ENCODE results near the gene FLOT2. TPM values are rescaled to one million over a fixed set of nuclear protein-coding genes. Genes with fewer than 3 reads are reported as not detected.

Gene FLOT2
- total and polyA plus RNA-seq, 2 donors (not counting 3 experiments of a cell fraction or from before 2014, with no cell fraction given), result 169 to 180 TPM

- H3K27me3 ChIP-seq (ENCODE audit: control insufficient read depth in 2 of 2, insufficient read depth in 2 of 2, low read length in 2 of 2), result no peaks in the 10 kb centered on the region
- no TSS peak for BruUV-seq (replicated peaks)
- H4K20me1 ChIP-seq (replicated peaks; ENCODE audit: control insufficient read depth, extremely low read depth, insufficient read depth, low read length), result no peaks in the 10 kb centered on the region
- intact Hi-C loops (cut with micrococcal nuclease) (no loop called here), dilution Hi-C loops (cut with MboI; ENCODE audit: extremely low pct_ligation_motif_present, low sequenced_read_pairs) (no loop called here)
- DNase-seq (ENCODE audit: low read depth, low spot score), result peak; percentile 27
- no peaks in the 10 kb centered on the region for H3K9me1 ChIP-seq (replicated peaks; ENCODE audit: control insufficient read depth, extremely low read depth, insufficient read depth, low read length)
- TF ChIP-seq GATA2 (IDR thresholded peaks at IDR 0.05; ENCODE audit: insufficient read depth, insufficient read length, low read depth, low read length) (no peak), FOS (IDR thresholded peaks at IDR 0.05; ENCODE audit: borderline replicate concordance, insufficient read depth, low read length) (no peak), MAX (IDR thresholded peaks at IDR 0.05; ENCODE audit: insufficient read depth, insufficient read length) (no peak), CTCF (IDR thresholded peaks at IDR 0.05; ENCODE audit: extremely low read depth in 1 of 2, insufficient read depth in 1 of 2, low read depth in 1 of 2, low read length in 2 of 2) (no peak)
- no peak overlapping the region for H3K4me3 ChIP-seq (replicated peaks in 1 of 3; ENCODE audit: insufficient read depth in 1 of 3, low read depth in 1 of 3, low read length in 3 of 3)
- FAIRE-seq, result peak; percentile 49
- H3K36me3 ChIP-seq (ENCODE audit: control insufficient read depth in 2 of 2, extremely low read depth in 1 of 2, insufficient read depth in 2 of 2, low read length in 2 of 2), result peaks cover 0 to 3% of the 10 kb centered on the region in 2 experiments
- peaks cover 45% of the 10 kb centered on the region for H3K4me1 ChIP-seq (ENCODE audit: control insufficient read depth, extremely low read depth, insufficient read depth, low read length)
- H3K79me2 ChIP-seq (ENCODE audit: control insufficient read depth, insufficient read depth, low read length), result peaks cover 17% of the 10 kb centered on the region
- no peak overlapping the region for H2AFZ ChIP-seq (ENCODE audit: low read depth, low read length)
- no peak overlapping the region for H3K4me2 ChIP-seq (ENCODE audit: insufficient read depth, low read length)
- CTCF ChIA-PET, result interaction anchor here (1.2 to 4.5 kb wide), 5 partner anchors 11 to 164 kb away, joined by 4 to 29 read pairs (median 7); no protein-coding TSS in a partner anchor
- POLR2A ChIA-PET, result interaction anchor here (1.1 to 1.3 kb wide), 2 partner anchors 17 to 49 kb away, joined by 5 to 10 read pairs; partner anchors contain the start of gene FAM222B
- H3K9ac ChIP-seq (replicated peaks; ENCODE audit: extremely low read depth, insufficient read depth, low read length), result no peak overlapping the region
- no peaks in the 10 kb centered on the region for H3K9me3 ChIP-seq (replicated peaks; ENCODE audit: control insufficient read depth, insufficient read depth, low read length)
- H3K27ac ChIP-seq (ENCODE audit: insufficient read depth, low read depth, low read length), result no peak overlapping the region
Observed at GRCh38 chr17:28891201-28891600, 6.3 kb downstream of the FLOT2 start.

GRCh38 chr17:28889996-28890395 lies 7.5 kb downstream of the FLOT2 start:
- ChIA-PET CTCF (interaction anchor here (0.9 to 2.5 kb wide), 5 partner anchors 12 to 163 kb away, joined by 3 to 7 read pairs (median 3); no protein-coding TSS in a partner anchor), POLR2A (no interaction called here)
- Histone ChIP-seq H3K36me3 (ENCODE audit: control insufficient read depth in 2 of 2, extremely low read depth in 1 of 2, insufficient read depth in 2 of 2, low read length in 2 of 2) (peaks cover 0 to 9% of the 10 kb centered on the region in 2 experiments), H3K4me3 (replicated peaks in 1 of 3; ENCODE audit: insufficient read depth in 1 of 3, low read depth in 1 of 3, low read length in 3 of 3) (no peak overlapping the region), H3K27ac (ENCODE audit: insufficient read depth, low read depth, low read length) (peak overlapping the region; percentile 32), H2AFZ (ENCODE audit: low read depth, low read length) (no peak overlapping the region), H4K20me1 (replicated peaks; ENCODE audit: control insufficient read depth, extremely low read depth, insufficient read depth, low read length) (no peaks in the 10 kb centered on the region), H3K27me3 (ENCODE audit: control insufficient read depth in 2 of 2, insufficient read depth in 2 of 2, low read length in 2 of 2) (no peaks in the 10 kb centered on the region), H3K4me2 (ENCODE audit: insufficient read depth, low read length) (no peak overlapping the region), H3K9me1 (replicated peaks; ENCODE audit: control insufficient read depth, extremely low read depth, insufficient read depth, low read length) (no peaks in the 10 kb centered on the region), H3K79me2 (ENCODE audit: control insufficient read depth, insufficient read depth, low read length) (peaks cover 10% of the 10 kb centered on the region), H3K9me3 (replicated peaks; ENCODE audit: control insufficient read depth, insufficient read depth, low read length) (no peaks in the 10 kb centered on the region), H3K9ac (replicated peaks; ENCODE audit: extremely low read depth, insufficient read depth, low read length) (peak overlapping the region; percentile 7), H3K4me1 (ENCODE audit: control insufficient read depth, extremely low read depth, insufficient read depth, low read length) (peaks cover 40% of the 10 kb centered on the region)
- peak; percentile 28 for DNase-seq (ENCODE audit: low read depth, low spot score)
- intact Hi-C loops (cut with micrococcal nuclease), result no loop called here
- dilution Hi-C loops (cut with MboI; ENCODE audit: extremely low pct_ligation_motif_present, low sequenced_read_pairs), result no loop called here
- no peak for FAIRE-seq
- no peak for TF ChIP-seq POLR2A (IDR thresholded peaks at IDR 0.05; ENCODE audit: low read depth, low read length)
- TF ChIP-seq POLR2AphosphoS5 (IDR thresholded peaks at IDR 0.05; ENCODE audit: insufficient read depth, low read depth, low read length), result no peak
- TF ChIP-seq FOS (IDR thresholded peaks at IDR 0.05; ENCODE audit: borderline replicate concordance, insufficient read depth, low read length), result no peak
- BruUV-seq (replicated peaks), result no TSS peak

All from endothelial cell of umbilical vein (primary cell).